Regular cardiac myocyte (primary cell): ENCODE data around the gene GSC. TPM values are rescaled to one million over a fixed set of nuclear protein-coding genes. Genes with fewer than 3 reads are reported as not detected.

Experiments
- total RNA-seq: library from RNA; depleted of rRNA; stranded (reverse); fragments of >200 nt; gene quantifications from 2 replicates; pipeline ENCODE4 v1.2.3, GENCODE V29; 2014

GSC gene
- total RNA-seq: 0.38 and 0.85 TPM in 2 replicates

DNA sequence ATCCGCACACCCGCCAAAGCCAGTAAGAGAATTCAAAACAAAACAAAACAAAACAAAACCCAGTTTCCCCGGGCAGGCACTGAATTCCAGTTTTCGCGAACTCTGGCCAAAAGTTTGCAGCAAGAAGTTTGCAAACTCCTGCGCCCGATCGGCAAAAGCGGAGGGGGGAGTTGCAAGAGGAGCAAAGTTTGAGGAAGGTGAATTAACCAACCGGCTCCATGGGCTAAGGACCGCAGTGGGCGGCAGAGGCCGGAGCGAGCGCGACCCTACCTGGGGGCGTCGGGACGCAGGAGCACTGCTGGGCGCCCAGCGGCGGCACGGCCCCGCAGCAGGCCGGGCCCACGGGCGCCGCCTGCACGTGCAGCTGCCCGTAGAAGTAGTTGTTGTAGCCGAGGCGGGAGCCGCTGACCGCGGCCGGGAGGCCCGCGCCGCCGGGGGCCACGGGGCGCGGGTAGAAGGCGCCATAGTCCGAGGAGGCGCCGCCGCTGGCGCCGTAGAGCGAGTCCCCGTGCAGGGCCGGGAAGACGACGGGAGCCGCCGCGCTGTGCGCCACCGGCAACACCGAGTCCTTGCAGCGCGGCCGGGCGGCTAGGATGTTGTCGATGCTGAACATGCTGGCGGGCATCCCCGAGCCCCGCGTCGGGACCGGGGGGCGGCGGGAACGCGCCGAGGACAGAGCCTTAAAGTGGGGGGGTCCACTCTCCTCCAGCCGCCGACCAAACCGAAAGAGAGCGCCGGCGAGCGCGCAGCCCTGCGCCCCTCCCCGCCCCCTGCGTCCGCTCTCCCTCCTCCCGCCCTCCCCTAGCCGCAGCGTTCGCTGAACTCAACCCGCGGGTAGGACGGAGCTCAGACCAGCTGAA, at the start of gene GSC:
Gene GSC (minus strand): TSS at position 723 of the 860 bp plus-strand sequence. CDS start 98 bp downstream, at position 625.

Other genes starting within 250 kb of the GSC start
- not detected in 2 replicates for gene SERPINA4, start 208.7 kb downstream of the GSC start, total RNA-seq
- gene SERPINA5, start 188.7 kb downstream of the GSC start, total RNA-seq: under 0.01 and 0.28 TPM in 2 replicates
- 1.3 and 9.9 TPM in 2 replicates for gene SERPINA3, start 157.7 kb downstream of the GSC start, total RNA-seq